ENCODE data around the gene AP2A2.

The AP2A2 gene

GRCh38 chr11:1049911-1050580 lies 124.4 kb downstream of the AP2A2 start:
- ChIA-PET CTCF (interaction anchor here (0.6 to 1.9 kb wide), 8 partner anchors 8 to 209 kb away, joined by 3 to 10 read pairs (median 3); no protein-coding TSS in a partner anchor), POLR2A (no interaction called here)
- TF ChIP-seq SALL2 (tag by site-specific recombination; IDR thresholded peaks at IDR 0.05; ENCODE audit: borderline replicate concordance) (no peak), PRDM2 (tag by site-specific recombination; IDR thresholded peaks at IDR 0.05; ENCODE audit: borderline replicate concordance) (no peak), ZNF510 (tag by site-specific recombination; IDR thresholded peaks at IDR 0.05; ENCODE audit: insufficient replicate concordance) (no peak), ZNF488 (tag by site-specific recombination; IDR thresholded peaks at IDR 0.05) (no peak), ZNF529 (tag by site-specific recombination; IDR thresholded peaks at IDR 0.05; ENCODE audit: insufficient replicate concordance) (no peak), ZNF248 (tag by site-specific recombination; IDR thresholded peaks at IDR 0.05) (no peak), ZNF473 (tag by site-specific recombination; IDR thresholded peaks at IDR 0.05) (no peak), ZNF169 (tag by site-specific recombination; IDR thresholded peaks at IDR 0.05) (no peak), ZNF792 (tag by site-specific recombination; IDR thresholded peaks at IDR 0.05) (no peak), ZNF302 (tag by site-specific recombination; IDR thresholded peaks at IDR 0.05; ENCODE audit: low read depth) (no peak), ZNF768 (tag by site-specific recombination; IDR thresholded peaks at IDR 0.05) (no peak), GLI2 (tag by site-specific recombination; IDR thresholded peaks at IDR 0.05; ENCODE audit: borderline replicate concordance, low read depth) (no peak), ZSCAN18 (tag by site-specific recombination; IDR thresholded peaks at IDR 0.05) (no peak)
- Histone ChIP-seq H3K4me3 (ENCODE audit: low read depth, low read length) (no peak overlapping the region), H3K27ac (ENCODE audit: extremely low read depth, low read depth, low read length) (no peak overlapping the region), H3K36me3 (ENCODE audit: control insufficient read depth in 2 of 2, insufficient read depth in 1 of 2, low read length in 2 of 2) (no peaks in the 10 kb centered on the region), H3K9me3 (ENCODE audit: control insufficient read depth, insufficient read depth, low read depth, low read length) (no peaks in the 10 kb centered on the region), H3K4me1 (ENCODE audit: control insufficient read depth, insufficient read depth, low read length) (no peaks in the 10 kb centered on the region)

- H3K4me1 ChIP-seq (ENCODE audit: control insufficient read depth, insufficient read depth, low read length): no peaks in the 10 kb centered on the region
- H3K9me3 ChIP-seq (ENCODE audit: control insufficient read depth, insufficient read depth, low read depth, low read length): no peaks in the 10 kb centered on the region
- H3K27ac ChIP-seq (ENCODE audit: extremely low read depth, low read depth, low read length): no peak overlapping the region
- POLR2A ChIA-PET: no interaction called here
- H3K36me3 ChIP-seq (ENCODE audit: control insufficient read depth in 2 of 2, insufficient read depth in 1 of 2, low read length in 2 of 2): no peaks in the 10 kb centered on the region
- CTCF ChIA-PET: interaction anchor here (0.6 to 1.9 kb wide), 23 partner anchors 8 to 1113 kb away, joined by 3 to 10 read pairs (median 3); partner anchors contain the start of gene MUC6
- H3K4me3 ChIP-seq (ENCODE audit: low read depth, low read length): no peak overlapping the region
- TF ChIP-seq ZNF366 (tag by site-specific recombination; conservative IDR thresholded peaks at IDR 0.05): no peak
- no peak for TF ChIP-seq ZNF596 (tag by site-specific recombination; IDR thresholded peaks at IDR 0.05)
- TF ChIP-seq GFI1B (tag by site-specific recombination; IDR thresholded peaks at IDR 0.05): no peak
- no peak for TF ChIP-seq ZNF280C (tag by site-specific recombination; IDR thresholded peaks at IDR 0.05)
- TF ChIP-seq ZNF692 (tag by site-specific recombination; IDR thresholded peaks at IDR 0.05): no peak
- TF ChIP-seq ZNF24 (tag by site-specific recombination; IDR thresholded peaks at IDR 0.05): no peak
- no peak for TF ChIP-seq ZNF292 (tag by site-specific recombination; IDR thresholded peaks at IDR 0.05; ENCODE audit: borderline replicate concordance, low read depth)
- no peak for TF ChIP-seq ZNF426 (tag by site-specific recombination; IDR thresholded peaks at IDR 0.05)
These were observed 125.1 kb downstream of the AP2A2 start for GRCh38 chr11:1050581-1051355.
